Endometrial microvascular endothelial cells (primary cell): Measurements from ENCODE around the gene HAS3. TPM values are rescaled to one million over a fixed set of nuclear protein-coding genes. Genes with fewer than 3 reads are reported as not detected.
"Not testable (repeated sequence)": the region's sequence is repeated elsewhere in the genome, so short reads cannot be mapped to it uniquely, and the experiment has no call there.

ENCODE experiments used
- in situ Hi-C: cut with HindIII; loops from 2 replicates; pipeline ENCODE4 v1.10.0; 2017; ENCODE audit warnings: low sequenced_read_pairs, low pct_unique_long_range_greater_than_20kb; ENCODE audit errors: inconsistent ontology term
- total RNA-seq: library from RNA; depleted of rRNA; stranded (reverse); fragments of >200 nt; gene quantifications from one replicate; pipeline ENCODE4 v1.2.3, GENCODE V29; 2015; ENCODE audit errors: inconsistent ontology term

Gene HAS3
- not detected for total RNA-seq

GRCh38 chr16:69105501-69106361, at the start of gene HAS3:
TSS of gene HAS3 (plus strand) at chr16:69105653. CDS start at chr16:69109396, 3,743 bp downstream.
- in situ Hi-C loops: loop anchor here (25.0 kb wide), 1 partner anchor 193 kb away; no protein-coding TSS in a partner anchor

DNA sequence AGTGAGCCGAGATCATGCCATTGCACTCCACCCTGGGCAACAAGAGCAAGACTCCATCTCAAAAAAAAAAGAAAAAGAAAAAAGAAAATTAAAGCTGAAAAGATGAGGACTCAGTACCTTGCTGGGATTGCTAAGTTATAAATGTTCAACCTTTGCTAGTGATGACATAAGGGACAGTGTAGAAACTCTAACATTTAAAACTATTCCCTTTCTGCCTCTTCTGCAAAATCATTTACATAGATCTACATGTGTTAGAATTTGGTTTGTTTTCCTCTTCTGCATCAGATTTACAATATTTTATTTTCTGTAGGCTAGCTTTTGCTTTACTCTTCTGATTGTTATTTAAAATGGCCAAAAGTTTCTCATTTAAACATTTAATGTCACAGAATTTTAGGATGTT, 49.5 kb upstream of the HAS3 start:
- in situ Hi-C loops: no loop called here

DNA sequence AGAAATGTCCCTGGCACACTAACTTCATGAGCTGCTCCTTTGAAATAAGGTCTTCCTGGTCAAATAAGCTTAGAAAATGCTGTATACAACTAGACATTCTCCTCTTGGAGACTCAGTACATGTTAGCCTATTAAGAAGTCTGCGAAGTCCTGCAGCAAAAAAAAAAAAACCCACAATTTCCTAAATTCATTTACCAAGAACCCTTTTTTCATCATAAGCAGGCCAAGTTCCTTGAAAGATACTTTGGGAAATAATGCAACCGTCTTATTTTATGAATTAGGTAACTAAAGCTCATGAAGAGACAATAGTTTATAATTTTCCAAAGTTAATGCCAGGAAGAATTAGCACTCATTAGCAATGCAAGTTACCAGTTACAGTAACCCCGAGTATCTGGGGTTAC, 49.0 kb upstream of the HAS3 start:
- in situ Hi-C loops: no loop called here

DNA sequence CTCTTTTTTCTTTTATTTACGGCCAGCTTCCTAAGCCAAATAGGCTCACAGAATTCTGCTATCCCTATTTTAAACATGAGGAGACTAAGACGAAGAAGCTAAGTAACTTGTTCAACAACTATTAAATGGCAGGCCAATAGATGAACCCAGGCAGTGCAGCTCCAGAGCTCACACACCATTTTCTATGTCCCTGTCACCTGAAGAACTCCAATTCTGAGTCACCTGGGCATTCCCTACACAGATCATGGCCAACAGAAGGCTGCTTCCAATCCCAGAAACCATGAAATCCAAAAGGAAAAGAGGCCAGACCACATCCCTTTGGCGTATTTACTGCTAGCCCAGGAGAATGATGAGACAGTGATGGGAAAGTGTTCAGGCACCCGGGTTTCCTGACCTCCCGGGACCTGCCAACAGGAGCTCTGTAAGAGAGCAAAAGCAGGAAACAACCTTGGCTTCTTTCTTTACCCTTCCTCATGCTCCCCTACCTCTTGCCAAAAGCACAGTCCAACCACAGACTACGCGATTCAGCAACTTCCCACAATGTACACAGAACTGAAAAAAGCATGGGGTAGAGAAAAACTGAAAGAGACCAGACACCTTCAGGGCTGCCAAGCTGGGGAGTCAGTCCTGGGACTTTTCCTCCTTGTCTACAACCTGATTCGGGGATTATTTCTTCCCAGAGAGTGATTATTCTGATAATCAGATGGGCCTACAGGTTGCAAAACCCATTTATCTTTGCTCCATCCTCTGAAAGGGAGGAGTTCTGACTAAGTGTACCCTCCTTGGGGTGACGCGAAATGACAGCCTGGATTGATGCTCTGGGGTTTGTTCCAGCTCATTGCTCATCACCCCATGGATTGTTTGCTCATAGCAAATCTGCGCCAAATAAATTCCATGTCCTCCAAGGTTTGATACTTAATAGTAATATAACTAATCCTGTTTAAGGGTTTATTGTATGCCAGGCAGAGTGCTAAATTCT, 47.8 kb upstream of the HAS3 start:
- in situ Hi-C loops: no loop called here

DNA sequence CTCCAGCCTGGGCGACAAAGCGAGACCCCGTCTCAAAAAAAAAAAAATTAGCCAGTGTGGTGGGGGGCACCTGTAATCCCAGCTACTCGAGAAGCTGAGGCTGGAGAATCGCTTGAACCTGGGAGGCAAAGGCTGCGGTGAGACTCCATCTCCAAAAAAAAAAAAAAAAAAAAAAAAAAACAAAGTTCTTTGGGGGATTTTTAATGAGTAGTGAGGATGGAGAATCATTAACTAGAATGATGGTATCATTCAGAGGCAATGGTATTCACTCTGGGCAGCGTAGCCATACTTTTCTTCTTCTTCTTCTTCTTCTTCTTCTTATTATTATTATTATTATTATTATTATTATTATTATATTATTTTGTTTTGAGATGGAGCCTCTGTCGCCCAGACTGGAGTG, 42.0 kb upstream of the HAS3 start:
- in situ Hi-C loops: not testable (repeated sequence)

GRCh38 chr16:69064124-69064763, 41.2 kb upstream of the HAS3 start:
- in situ Hi-C loops: no loop called here

DNA sequence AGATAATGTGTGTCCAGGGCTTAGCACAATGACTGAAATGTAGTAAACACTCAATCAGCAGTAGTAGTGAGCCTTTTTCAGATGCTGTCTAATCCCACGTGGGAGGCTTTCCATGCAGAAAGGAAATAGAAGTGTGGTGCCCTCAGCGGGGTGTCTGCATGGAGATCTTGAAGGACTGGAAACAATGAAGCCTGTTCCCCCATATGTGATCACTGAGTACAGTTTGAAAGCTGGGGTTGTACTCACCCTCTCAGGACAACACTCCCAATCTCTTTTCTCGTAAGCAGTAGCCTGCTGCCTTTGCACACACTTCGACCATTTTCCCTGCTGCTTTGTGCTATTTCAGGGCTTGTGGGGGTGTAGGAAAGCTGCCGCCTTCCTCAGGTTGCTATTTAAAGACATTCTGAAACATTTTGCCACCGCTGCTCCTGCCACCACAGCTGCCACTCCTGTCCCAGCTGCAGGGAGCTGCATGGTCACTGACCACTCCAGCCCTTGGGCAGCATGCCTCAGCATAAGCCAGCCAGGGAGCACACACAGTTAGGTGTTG, 40.6 kb upstream of the HAS3 start:
- in situ Hi-C loops: no loop called here

GRCh38 chr16:69069504-69069903, 35.9 kb upstream of the HAS3 start:
- in situ Hi-C loops: no loop called here

GRCh38 chr16:69071036-69071435, 34.4 kb upstream of the HAS3 start:
- in situ Hi-C loops: no loop called here

GRCh38 chr16:69072640-69072974, 32.8 kb upstream of the HAS3 start:
- in situ Hi-C loops: no loop called here

- in situ Hi-C loops: no loop called here
These were observed 32.2 kb upstream of the HAS3 start for GRCh38 chr16:69073181-69073702.

DNA sequence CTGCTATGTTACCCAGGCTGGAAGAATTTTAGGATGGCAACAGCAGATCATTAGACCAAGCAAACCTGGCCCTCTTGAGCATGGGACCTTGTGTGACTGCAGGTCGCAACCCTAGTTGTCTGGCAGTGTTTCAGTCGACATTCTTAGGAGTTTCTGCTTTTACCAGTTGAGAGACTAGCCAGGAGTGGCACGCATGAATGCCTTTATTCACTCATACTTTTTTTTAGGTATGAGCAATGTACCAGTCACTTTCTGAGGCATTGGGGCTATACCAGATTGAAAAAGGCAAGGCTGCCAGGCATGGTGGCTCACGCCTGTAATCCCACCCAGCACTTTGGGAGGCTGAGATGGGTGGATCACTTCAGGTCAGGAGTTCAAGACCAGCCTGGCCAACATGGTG, 28.2 kb upstream of the HAS3 start:
- in situ Hi-C loops: no loop called here

GRCh38 chr16:69078073-69078472, 27.4 kb upstream of the HAS3 start:
- in situ Hi-C loops: no loop called here

- in situ Hi-C loops: no loop called here
These were observed 25.8 kb upstream of the HAS3 start for GRCh38 chr16:69079697-69080096.

DNA sequence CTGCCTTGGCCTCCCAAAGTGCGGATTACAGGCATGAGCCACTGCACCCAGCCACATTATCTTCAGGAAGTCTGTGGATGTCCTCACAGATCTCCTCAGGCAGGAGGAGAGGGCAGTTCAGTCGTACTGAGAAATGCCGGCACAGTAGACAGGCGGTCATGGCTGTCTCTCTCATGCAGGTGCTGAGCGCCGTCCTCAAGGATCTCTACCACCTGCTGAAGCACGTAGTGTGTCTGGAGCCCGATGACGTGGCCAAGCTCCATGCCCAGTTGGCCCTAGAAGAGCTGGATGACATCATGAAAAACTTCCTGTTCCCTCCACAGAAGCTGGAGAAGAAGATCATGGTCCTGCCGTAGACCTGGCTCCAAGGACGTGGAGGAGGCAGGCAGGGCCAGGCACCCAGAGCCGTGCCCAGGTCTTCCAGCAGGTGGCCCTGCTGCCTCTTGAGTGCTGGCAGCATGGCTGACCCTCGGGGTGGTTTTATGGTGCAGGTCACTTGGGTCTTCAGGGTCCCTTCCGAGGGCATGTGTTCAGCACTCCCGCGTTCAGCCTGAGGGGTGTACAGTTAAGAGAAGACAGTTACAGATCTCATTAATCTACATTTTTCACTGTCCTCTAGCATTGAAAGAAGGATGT, 22.0 kb upstream of the HAS3 start:
- in situ Hi-C loops: no loop called here

DNA sequence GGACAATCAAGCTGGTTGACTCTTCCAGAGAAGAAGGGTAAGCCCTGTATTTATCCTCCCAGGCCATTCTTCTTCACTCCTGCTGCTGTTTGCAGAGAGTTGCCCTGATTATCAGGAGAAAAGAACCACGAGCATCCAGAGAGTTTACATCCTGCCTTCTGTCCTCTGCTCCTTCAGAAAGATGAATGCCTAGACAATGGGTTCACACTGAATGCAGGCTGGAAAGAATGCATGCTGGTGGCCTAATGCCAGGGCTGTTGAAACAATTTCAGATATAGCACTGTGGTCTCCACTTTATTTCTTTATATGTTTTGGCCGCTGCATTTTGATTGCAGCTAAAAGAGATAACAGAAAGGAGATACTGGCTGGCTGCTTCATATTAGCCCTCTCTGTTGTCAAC, 21.2 kb upstream of the HAS3 start:
- in situ Hi-C loops: no loop called here

DNA sequence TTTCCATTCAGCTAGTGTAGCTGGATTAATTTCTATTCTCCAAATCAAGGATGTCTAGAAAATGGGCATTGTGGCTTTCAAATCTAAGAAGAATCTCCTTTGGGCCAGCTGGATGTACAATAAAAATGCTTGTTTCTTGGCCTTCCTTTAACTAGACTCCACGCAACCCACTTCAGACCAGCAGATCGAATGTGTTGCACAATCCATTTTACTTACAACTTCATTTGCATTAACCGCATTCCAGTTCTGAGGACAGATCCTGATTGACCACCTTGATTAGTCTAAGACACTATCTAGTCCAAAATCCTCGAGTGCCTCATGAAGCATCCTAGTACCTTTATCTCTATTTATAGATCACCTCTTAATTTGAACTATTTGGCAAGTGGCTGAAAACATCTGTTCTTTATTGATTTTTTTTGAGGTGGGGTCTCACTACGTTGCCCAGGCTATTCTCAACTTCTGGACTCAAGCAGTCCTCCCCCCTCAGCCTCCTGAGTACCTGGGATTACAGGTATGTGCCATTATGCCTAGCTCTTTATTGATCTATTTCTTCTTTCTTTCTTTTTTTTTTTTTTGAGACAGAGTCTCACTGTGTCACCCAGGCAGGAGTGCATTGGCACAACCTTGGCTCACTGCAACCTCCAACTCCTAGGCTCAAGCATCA, 20.3 kb upstream of the HAS3 start:
- in situ Hi-C loops: no loop called here

- in situ Hi-C loops: no loop called here
These were observed 18.3 kb upstream of the HAS3 start for GRCh38 chr16:69087161-69087581.
